ENCODE measurements around the gene TSACC. TPM values are rescaled to one million over a fixed set of nuclear protein-coding genes. Genes with fewer than 3 reads are reported as not detected.

TSACC gene
- total and polyA plus RNA-seq, 2 donors (not counting 1 experiment from before 2014, with no cell fraction given), result 0.69 to 1.2 TPM

DNA sequence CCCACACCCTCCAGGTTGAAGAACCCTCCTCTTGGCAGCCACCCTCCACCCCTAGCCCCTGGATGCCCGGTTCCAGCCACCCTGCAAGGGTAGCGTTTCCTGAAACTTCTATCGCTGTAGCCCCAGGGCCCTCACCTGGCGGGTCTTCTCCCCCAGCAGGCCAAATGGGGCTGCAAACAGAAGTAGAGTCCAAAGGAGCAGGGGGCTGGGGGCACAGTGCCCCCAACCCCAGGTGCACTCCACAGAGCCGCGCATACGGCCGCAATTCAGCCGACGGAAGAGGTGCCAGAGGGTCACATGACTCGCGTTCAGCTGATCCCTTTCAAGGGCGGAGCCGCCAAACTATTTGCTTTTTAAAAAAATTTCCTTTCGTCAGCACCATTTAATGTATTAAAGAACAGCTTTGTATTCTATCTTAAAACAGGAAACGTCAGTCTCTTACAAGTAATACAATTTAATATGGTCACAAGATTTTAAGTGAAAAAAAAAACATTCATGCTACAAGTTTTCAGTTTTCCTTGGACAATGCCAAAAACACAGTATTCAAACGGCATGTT is 42.9 kb upstream of the TSACC start, which contains the start of gene GLMP:
Gene GLMP, minus strand, starts transcription at position 289 of the 557 bp plus-strand sequence. Its CDS starts 34 bp downstream, at position 255.
- Mint-ChIP-seq H3K4me3 (peak within 1 kb of the TSS; percentile 92), H3K4me1 (peaks cover 20% of the 10 kb centered on the region), H3K27me3 (no peaks in the 10 kb centered on the region), H3K27ac (peak within 1 kb of the TSS; percentile 80), H3K9me3 (ENCODE audit: insufficient read depth) (no peaks in the 10 kb centered on the region)
- H3K4me3 ChIP-seq (ENCODE audit: control extremely low read depth in 1 of 5, extremely low read depth in 1 of 5, insufficient read depth in 1 of 5, low read depth in 2 of 5, low read length in 4 of 5), result peak within 1 kb of the TSS; percentile 54 to 78 (median 70)
- H4K20me1 ChIP-seq (ENCODE audit: control insufficient read depth, insufficient read depth, low read length, poor library complexity, severe bottlenecking), result no peaks in the 10 kb centered on the region
- peak within 1 kb of the TSS; percentile 96 for H2AFZ ChIP-seq (ENCODE audit: insufficient read depth, low read depth, low read length, poor library complexity, severe bottlenecking)
- H3K9ac ChIP-seq (ENCODE audit: low read length), result peak within 1 kb of the TSS; percentile 81
- H3K4me1 ChIP-seq (ENCODE audit: control insufficient read depth in 2 of 2, insufficient read depth in 2 of 2, low read length in 2 of 2), result peaks cover 12 to 20% of the 10 kb centered on the region in 2 donors
- ATAC-seq (ENCODE audit: low read depth), result peak; percentile 60
- peaks cover 0 to 2% (median 0%) of the 10 kb centered on the region in 4 experiments for H3K27me3 ChIP-seq (replicated peaks in 1 of 4; ENCODE audit: control extremely low read depth in 1 of 4, control insufficient read depth in 3 of 4, insufficient read depth in 4 of 4, low read length in 3 of 4)
- H3K79me2 ChIP-seq (ENCODE audit: control insufficient read depth, insufficient read depth, low read length), result peaks cover 10% of the 10 kb centered on the region
- TF ChIP-seq, protein P1, sequence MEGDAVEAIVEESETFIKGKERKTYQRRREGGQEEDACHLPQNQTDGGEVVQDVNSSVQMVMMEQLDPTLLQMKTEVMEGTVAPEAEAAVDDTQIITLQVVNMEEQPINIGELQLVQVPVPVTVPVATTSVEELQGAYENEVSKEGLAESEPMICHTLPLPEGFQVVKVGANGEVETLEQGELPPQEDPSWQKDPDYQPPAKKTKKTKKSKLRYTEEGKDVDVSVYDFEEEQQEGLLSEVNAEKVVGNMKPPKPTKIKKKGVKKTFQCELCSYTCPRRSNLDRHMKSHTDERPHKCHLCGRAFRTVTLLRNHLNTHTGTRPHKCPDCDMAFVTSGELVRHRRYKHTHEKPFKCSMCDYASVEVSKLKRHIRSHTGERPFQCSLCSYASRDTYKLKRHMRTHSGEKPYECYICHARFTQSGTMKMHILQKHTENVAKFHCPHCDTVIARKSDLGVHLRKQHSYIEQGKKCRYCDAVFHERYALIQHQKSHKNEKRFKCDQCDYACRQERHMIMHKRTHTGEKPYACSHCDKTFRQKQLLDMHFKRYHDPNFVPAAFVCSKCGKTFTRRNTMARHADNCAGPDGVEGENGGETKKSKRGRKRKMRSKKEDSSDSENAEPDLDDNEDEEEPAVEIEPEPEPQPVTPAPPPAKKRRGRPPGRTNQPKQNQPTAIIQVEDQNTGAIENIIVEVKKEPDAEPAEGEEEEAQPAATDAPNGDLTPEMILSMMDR (IDR thresholded peaks at IDR 0.05), result no peak
- no peak for TF ChIP-seq EZH2 (IDR thresholded peaks at IDR 0.05; ENCODE audit: borderline replicate concordance, insufficient read depth, low read depth, low read length, poor library complexity, severe bottlenecking)
- no peaks in the 10 kb centered on the region for H3K36me3 ChIP-seq (replicated peaks in 1 of 2; ENCODE audit: control extremely low read depth in 1 of 2, control insufficient read depth in 1 of 2, extremely low read depth in 1 of 2, insufficient read depth in 2 of 2, low read length in 1 of 2)
- peak within 1 kb of the TSS in 1 of 2 donors; percentile 58 for H3K27ac ChIP-seq (ENCODE audit: low read length in 2 of 2)
- intact Hi-C loops (cut with micrococcal nuclease), result no loop called here
- ChIA-PET CTCF (no interaction called here), POLR2A (interaction anchor here (0.6 to 0.7 kb wide), 3 partner anchors 22 to 456 kb away, joined by 3 to 5 read pairs (median 4); no protein-coding TSS in a partner anchor)
- under 1% methylated on average over 10 of the region's 17 CpGs for WGBS (ENCODE audit: insufficient coverage)
- peak; percentile 70 for DNase-seq
- H3K4me2 ChIP-seq (replicated peaks; ENCODE audit: low read depth, low read length, poor library complexity, severe bottlenecking), result peak within 1 kb of the TSS; percentile 95
- H3K9me3 ChIP-seq (ENCODE audit: control extremely low read depth in 1 of 3, control insufficient read depth in 2 of 3, insufficient read depth in 1 of 3, low read length in 2 of 3), result no peaks in the 10 kb centered on the region

DNA sequence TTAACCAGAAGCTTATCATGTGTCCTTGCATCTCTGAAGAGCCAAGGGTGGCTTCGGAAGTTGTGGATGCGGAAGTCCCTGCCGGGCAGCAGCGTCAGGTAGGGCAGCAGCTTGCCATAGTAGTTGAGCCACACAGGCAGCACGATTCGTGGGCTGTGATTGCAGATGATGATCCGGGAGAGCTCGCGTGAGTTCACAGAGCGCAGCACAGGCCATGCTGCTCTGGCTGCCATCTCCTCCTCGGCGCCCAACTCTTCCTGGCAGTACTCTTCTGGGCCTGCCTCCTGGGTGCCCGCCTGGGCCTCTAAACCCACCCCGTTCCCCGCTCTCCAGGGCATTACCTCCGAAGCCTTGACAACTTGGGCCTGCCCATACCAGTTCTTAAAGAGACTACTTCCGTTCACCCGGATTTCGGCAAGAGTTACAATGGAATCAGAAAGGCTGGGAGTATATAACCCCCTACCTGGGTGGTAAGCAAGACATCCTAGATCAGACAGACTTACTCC is 39.4 kb upstream of the TSACC start, which contains the start of gene VHLL:
Gene VHLL, minus strand, starts transcription at position 456 of the 506 bp plus-strand sequence. Its CDS starts 118 bp downstream, at position 338.
- peaks cover 0 to 2% (median 0%) of the 10 kb centered on the region in 4 experiments for H3K27me3 ChIP-seq (replicated peaks in 1 of 4; ENCODE audit: control extremely low read depth in 1 of 4, control insufficient read depth in 3 of 4, insufficient read depth in 4 of 4, low read length in 3 of 4)
- ATAC-seq (ENCODE audit: low read depth) (no peak), DNase-seq (no peak)
- H3K36me3 ChIP-seq (replicated peaks in 1 of 2; ENCODE audit: control extremely low read depth in 1 of 2, control insufficient read depth in 1 of 2, extremely low read depth in 1 of 2, insufficient read depth in 2 of 2, low read length in 1 of 2), result no peaks in the 10 kb centered on the region
- H3K4me2 ChIP-seq (replicated peaks; ENCODE audit: low read depth, low read length, poor library complexity, severe bottlenecking), result no peak within 1 kb of the TSS
- peaks cover 12 to 16% of the 10 kb centered on the region in 2 donors for H3K4me1 ChIP-seq (ENCODE audit: control insufficient read depth in 2 of 2, insufficient read depth in 2 of 2, low read length in 2 of 2)
- ChIA-PET POLR2A (no interaction called here), CTCF (no interaction called here)
- no peak within 1 kb of the TSS for H3K4me3 ChIP-seq (ENCODE audit: control extremely low read depth in 1 of 5, extremely low read depth in 1 of 5, insufficient read depth in 1 of 5, low read depth in 2 of 5, low read length in 4 of 5)
- no peak within 1 kb of the TSS for H2AFZ ChIP-seq (ENCODE audit: insufficient read depth, low read depth, low read length, poor library complexity, severe bottlenecking)
- H3K9me3 ChIP-seq (ENCODE audit: control extremely low read depth in 1 of 3, control insufficient read depth in 2 of 3, insufficient read depth in 1 of 3, low read length in 2 of 3), result no peaks in the 10 kb centered on the region
- H3K79me2 ChIP-seq (ENCODE audit: control insufficient read depth, insufficient read depth, low read length), result peaks cover 10% of the 10 kb centered on the region
- no peaks in the 10 kb centered on the region for H4K20me1 ChIP-seq (ENCODE audit: control insufficient read depth, insufficient read depth, low read length, poor library complexity, severe bottlenecking)
- no peak within 1 kb of the TSS for H3K9ac ChIP-seq (ENCODE audit: low read length)
- Mint-ChIP-seq H3K27ac (no peak within 1 kb of the TSS), H3K4me1 (peaks cover 14% of the 10 kb centered on the region), H3K27me3 (no peaks in the 10 kb centered on the region), H3K4me3 (no peak within 1 kb of the TSS), H3K9me3 (ENCODE audit: insufficient read depth) (no peaks in the 10 kb centered on the region)
- intact Hi-C loops (cut with micrococcal nuclease), result no loop called here
- H3K27ac ChIP-seq (ENCODE audit: low read length in 2 of 2), result no peak within 1 kb of the TSS
- no peak for TF ChIP-seq EZH2 (IDR thresholded peaks at IDR 0.05; ENCODE audit: borderline replicate concordance, insufficient read depth, low read depth, low read length, poor library complexity, severe bottlenecking)
- TF ChIP-seq, protein P1 (IDR thresholded peaks at IDR 0.05), result no peak
- WGBS (ENCODE audit: insufficient coverage), result 98% methylated on average over 16 of the region's 19 CpGs

Data from B cell (primary cell).